ENCODE measurements around the gene ATP5PB. TPM values are rescaled to one million over a fixed set of nuclear protein-coding genes. Genes with fewer than 3 reads are reported as not detected.

Gene ATP5PB
- total RNA-seq, 1 donor from 2014 or later = 220 TPM

GRCh38 chr1:111417755-111418154 lies 31.5 kb upstream of the ATP5PB start:
- Mint-ChIP-seq H3K27ac (no peak overlapping the region), H3K9me3 (no peaks in the 10 kb centered on the region), H3K27me3 (no peaks in the 10 kb centered on the region), H3K4me3 (no peak overlapping the region), H3K4me1 (peaks cover 9% of the 10 kb centered on the region), H3K36me3 (ENCODE audit: low read depth) (peaks cover 17% of the 10 kb centered on the region)
- TF ChIP-seq CTCF (IDR thresholded peaks at IDR 0.05) = no peak
- ATAC-seq (ENCODE audit: low read depth) = no peak
- POLR2A ChIA-PET = no interaction called here
- CTCF ChIA-PET = no interaction called here
- intact Hi-C loops (cut with micrococcal nuclease) = no loop called here
- DNase-seq = no peak

GRCh38 chr1:111419037-111419436 lies 30.2 kb upstream of the ATP5PB start:
- Mint-ChIP-seq H3K27me3 (no peaks in the 10 kb centered on the region), H3K9me3 (no peaks in the 10 kb centered on the region), H3K36me3 (ENCODE audit: low read depth) (peaks cover 14% of the 10 kb centered on the region), H3K4me3 (no peak overlapping the region), H3K4me1 (peaks cover 9% of the 10 kb centered on the region), H3K27ac (no peak overlapping the region)
- ATAC-seq (ENCODE audit: low read depth) (no peak), DNase-seq (no peak)
- CTCF ChIA-PET = interaction anchor here (0.6 kb wide), 1 partner anchor 296 kb away, joined by 3 read pairs; no protein-coding TSS in a partner anchor
- TF ChIP-seq CTCF (IDR thresholded peaks at IDR 0.05) = no peak
- intact Hi-C loops (cut with micrococcal nuclease) = no loop called here
- POLR2A ChIA-PET = no interaction called here

- no peak overlapping the region for H3K27ac Mint-ChIP-seq
- POLR2A ChIA-PET = no interaction called here
- TF ChIP-seq CTCF (IDR thresholded peaks at IDR 0.05) = no peak
- DNase-seq (no peak), ATAC-seq (ENCODE audit: low read depth) (no peak)
- no peaks in the 10 kb centered on the region for H3K9me3 Mint-ChIP-seq
- no peak overlapping the region for H3K4me3 Mint-ChIP-seq
- CTCF ChIA-PET = no interaction called here
- peaks cover 9% of the 10 kb centered on the region for H3K4me1 Mint-ChIP-seq
- H3K27me3 Mint-ChIP-seq = no peaks in the 10 kb centered on the region
- intact Hi-C loops (cut with micrococcal nuclease) = no loop called here
- peaks cover 11% of the 10 kb centered on the region for H3K36me3 Mint-ChIP-seq (ENCODE audit: low read depth)
Measured at GRCh38 chr1:111420377-111420776, 28.9 kb upstream of the ATP5PB start.

GRCh38 chr1:111422546-111423391 lies 26.5 kb upstream of the ATP5PB start:
- Mint-ChIP-seq H3K4me1 (no peaks in the 10 kb centered on the region), H3K4me3 (no peak overlapping the region), H3K27ac (no peak overlapping the region), H3K36me3 (ENCODE audit: low read depth) (peaks cover 9% of the 10 kb centered on the region), H3K27me3 (peaks cover 2% of the 10 kb centered on the region), H3K9me3 (no peaks in the 10 kb centered on the region)
- ChIA-PET POLR2A (no interaction called here), CTCF (no interaction called here)
- TF ChIP-seq CTCF (IDR thresholded peaks at IDR 0.05) = no peak
- no peak for DNase-seq
- intact Hi-C loops (cut with micrococcal nuclease) = no loop called here
- ATAC-seq (ENCODE audit: low read depth) = no peak

GRCh38 chr1:111424281-111424680 lies 25.0 kb upstream of the ATP5PB start:
- peaks cover 2% of the 10 kb centered on the region for H3K27me3 Mint-ChIP-seq
- CTCF ChIA-PET = no interaction called here

More at GRCh38 chr1:111424281-111424680, 25.0 kb upstream of the ATP5PB start:
- POLR2A ChIA-PET = interaction anchor here (1.9 kb wide), 1 partner anchor 18 kb away, joined by 4 read pairs; no protein-coding TSS in a partner anchor
- Mint-ChIP-seq H3K9me3 (no peaks in the 10 kb centered on the region), H3K27ac (no peak overlapping the region), H3K4me1 (no peaks in the 10 kb centered on the region), H3K4me3 (no peak overlapping the region), H3K36me3 (ENCODE audit: low read depth) (peaks cover 5% of the 10 kb centered on the region)
- no peak for ATAC-seq (ENCODE audit: low read depth)
- TF ChIP-seq CTCF (IDR thresholded peaks at IDR 0.05) = no peak
- no peak for DNase-seq
- intact Hi-C loops (cut with micrococcal nuclease) = no loop called here
